ENCODE measurements around the gene BMI1.
"Not testable (repeated sequence)": the region's sequence is repeated elsewhere in the genome, so short reads cannot be mapped to it uniquely, and the experiment has no call there.

- TF ChIP-seq CTCF (conservative IDR thresholded peaks at IDR 0.05; ENCODE audit: low read depth in 2 of 2); CREB1 (CRISPR knock-in tag; IDR thresholded peaks at IDR 0.05; ENCODE audit: low read depth); NANOG (IDR thresholded peaks at IDR 0.05; ENCODE audit: borderline replicate concordance): not testable (repeated sequence)
- TF ChIP-seq, protein P1, sequence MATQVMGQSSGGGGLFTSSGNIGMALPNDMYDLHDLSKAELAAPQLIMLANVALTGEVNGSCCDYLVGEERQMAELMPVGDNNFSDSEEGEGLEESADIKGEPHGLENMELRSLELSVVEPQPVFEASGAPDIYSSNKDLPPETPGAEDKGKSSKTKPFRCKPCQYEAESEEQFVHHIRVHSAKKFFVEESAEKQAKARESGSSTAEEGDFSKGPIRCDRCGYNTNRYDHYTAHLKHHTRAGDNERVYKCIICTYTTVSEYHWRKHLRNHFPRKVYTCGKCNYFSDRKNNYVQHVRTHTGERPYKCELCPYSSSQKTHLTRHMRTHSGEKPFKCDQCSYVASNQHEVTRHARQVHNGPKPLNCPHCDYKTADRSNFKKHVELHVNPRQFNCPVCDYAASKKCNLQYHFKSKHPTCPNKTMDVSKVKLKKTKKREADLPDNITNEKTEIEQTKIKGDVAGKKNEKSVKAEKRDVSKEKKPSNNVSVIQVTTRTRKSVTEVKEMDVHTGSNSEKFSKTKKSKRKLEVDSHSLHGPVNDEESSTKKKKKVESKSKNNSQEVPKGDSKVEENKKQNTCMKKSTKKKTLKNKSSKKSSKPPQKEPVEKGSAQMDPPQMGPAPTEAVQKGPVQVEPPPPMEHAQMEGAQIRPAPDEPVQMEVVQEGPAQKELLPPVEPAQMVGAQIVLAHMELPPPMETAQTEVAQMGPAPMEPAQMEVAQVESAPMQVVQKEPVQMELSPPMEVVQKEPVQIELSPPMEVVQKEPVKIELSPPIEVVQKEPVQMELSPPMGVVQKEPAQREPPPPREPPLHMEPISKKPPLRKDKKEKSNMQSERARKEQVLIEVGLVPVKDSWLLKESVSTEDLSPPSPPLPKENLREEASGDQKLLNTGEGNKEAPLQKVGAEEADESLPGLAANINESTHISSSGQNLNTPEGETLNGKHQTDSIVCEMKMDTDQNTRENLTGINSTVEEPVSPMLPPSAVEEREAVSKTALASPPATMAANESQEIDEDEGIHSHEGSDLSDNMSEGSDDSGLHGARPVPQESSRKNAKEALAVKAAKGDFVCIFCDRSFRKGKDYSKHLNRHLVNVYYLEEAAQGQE (IDR thresholded peaks at IDR 0.05; ENCODE audit: unreplicated experiment), result not testable (repeated sequence)
Measured at GRCh38 chr10:22357770-22358169, 36.9 kb downstream of the BMI1 start.
